HG03575 (cell line): ENCODE measurements around the gene PRORP.
"Not testable (repeated sequence)": the region's sequence is repeated elsewhere in the genome, so short reads cannot be mapped to it uniquely, and the experiment has no call there.

Experiments
- ATAC-seq: cut with Tn5 transposase; IDR thresholded peaks from one replicate; pipeline ENCODE4 v1.9.1; 2021; ENCODE audit not compliant: unreplicated experiment, insufficient number of reproducible peaks, low FRiP score; ENCODE audit errors: extremely low read depth

PRORP gene

GRCh38 chr14:35133542-35134328 lies 11.4 kb downstream of the PRORP start:
- no peak for ATAC-seq

GRCh38 chr14:35134329-35135123 lies 12.2 kb downstream of the PRORP start:
- no peak for ATAC-seq

- no peak for ATAC-seq
These were observed 16.2 kb downstream of the PRORP start for GRCh38 chr14:35138585-35138984.

- no peak for ATAC-seq
These were observed 18.6 kb downstream of the PRORP start for GRCh38 chr14:35140718-35141581.

GRCh38 chr14:35144029-35144428 lies 21.7 kb downstream of the PRORP start:
- no peak for ATAC-seq

GRCh38 chr14:35146711-35147149 lies 24.4 kb downstream of the PRORP start:
- ATAC-seq: no peak

GRCh38 chr14:35147186-35147585 lies 24.8 kb downstream of the PRORP start:
- no peak for ATAC-seq

- no peak for ATAC-seq
These were observed 25.4 kb downstream of the PRORP start for GRCh38 chr14:35147711-35148110.

GRCh38 chr14:35149239-35149638 lies 26.9 kb downstream of the PRORP start:
- no peak for ATAC-seq

- not testable (repeated sequence) for ATAC-seq
These were observed 30.2 kb downstream of the PRORP start for GRCh38 chr14:35152531-35152930.

- no peak for ATAC-seq
These were observed 31.7 kb downstream of the PRORP start for GRCh38 chr14:35154016-35154415.

- ATAC-seq: no peak
These were observed 33.6 kb downstream of the PRORP start for GRCh38 chr14:35155962-35156361.

- ATAC-seq: no peak
These were observed 36.1 kb downstream of the PRORP start for GRCh38 chr14:35158491-35158890.

- no peak for ATAC-seq
These were observed 36.8 kb downstream of the PRORP start for GRCh38 chr14:35158951-35159653.

- ATAC-seq: no peak
These were observed 37.5 kb downstream of the PRORP start for GRCh38 chr14:35159742-35160409.

GRCh38 chr14:35161231-35161630 lies 38.9 kb downstream of the PRORP start:
- ATAC-seq: no peak

- ATAC-seq: no peak
These were observed 41.0 kb downstream of the PRORP start for GRCh38 chr14:35163384-35163783.

- ATAC-seq: no peak
These were observed 42.5 kb downstream of the PRORP start for GRCh38 chr14:35164849-35165248.
